COLO668 (cell line): Measurements from ENCODE around the gene SPATA2L.

Experiments used
- DNase-seq: peaks from one replicate; lab custom pipeline; 2025; ENCODE audit not compliant: unreplicated experiment; lab: John Stamatoyannopoulos, UW

The SPATA2L gene

DNA sequence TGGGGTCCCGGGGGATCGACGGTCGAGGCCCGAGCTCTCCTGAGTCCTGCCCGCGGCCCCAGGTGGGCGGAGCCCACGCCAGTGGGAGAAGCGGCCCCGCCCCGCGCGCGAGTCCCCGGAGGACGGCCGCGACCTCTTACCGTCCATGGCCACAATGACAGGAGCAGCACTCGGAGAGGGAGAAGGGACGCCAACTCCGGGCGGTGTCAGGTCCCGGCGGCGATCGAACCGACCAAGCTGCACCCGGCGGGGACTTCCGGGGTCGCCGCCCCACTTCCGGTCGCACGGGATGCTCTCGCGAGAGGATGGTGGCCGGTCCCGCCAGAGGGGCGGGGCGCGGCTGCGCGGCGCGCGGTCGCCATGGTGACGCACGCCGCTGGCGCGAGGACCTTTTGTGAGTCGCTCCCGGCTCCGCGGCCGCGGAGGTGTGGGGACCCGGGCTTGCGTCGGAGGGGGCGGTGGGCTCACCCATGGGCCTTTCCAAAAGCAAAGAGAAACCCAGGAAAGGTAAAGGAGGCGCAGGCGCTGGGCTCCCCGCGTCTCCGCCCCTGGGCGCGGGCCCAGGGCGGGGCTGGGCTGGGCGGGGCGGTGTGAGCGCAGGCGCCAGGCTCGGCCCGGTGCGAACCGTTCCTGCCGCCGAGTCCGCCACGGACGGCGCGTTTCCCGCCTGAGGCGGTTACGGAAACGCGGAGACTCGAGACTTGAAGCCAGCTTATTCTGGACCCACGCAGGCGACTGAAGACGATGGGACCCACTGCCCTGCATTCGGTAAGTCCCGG, 43.9 kb downstream of the SPATA2L start, which contains the start of the genes CHMP1A and SPATA33:
Gene CHMP1A, minus strand, starts transcription at position 267 of the 779 bp plus-strand sequence. Its CDS starts 120 bp downstream, at position 147.
Gene SPATA33, plus strand, starts transcription at position 395 of the 779 bp plus-strand sequence. Its CDS starts 76 bp downstream, at position 471.
- DNase-seq, result peak; percentile 94

DNA sequence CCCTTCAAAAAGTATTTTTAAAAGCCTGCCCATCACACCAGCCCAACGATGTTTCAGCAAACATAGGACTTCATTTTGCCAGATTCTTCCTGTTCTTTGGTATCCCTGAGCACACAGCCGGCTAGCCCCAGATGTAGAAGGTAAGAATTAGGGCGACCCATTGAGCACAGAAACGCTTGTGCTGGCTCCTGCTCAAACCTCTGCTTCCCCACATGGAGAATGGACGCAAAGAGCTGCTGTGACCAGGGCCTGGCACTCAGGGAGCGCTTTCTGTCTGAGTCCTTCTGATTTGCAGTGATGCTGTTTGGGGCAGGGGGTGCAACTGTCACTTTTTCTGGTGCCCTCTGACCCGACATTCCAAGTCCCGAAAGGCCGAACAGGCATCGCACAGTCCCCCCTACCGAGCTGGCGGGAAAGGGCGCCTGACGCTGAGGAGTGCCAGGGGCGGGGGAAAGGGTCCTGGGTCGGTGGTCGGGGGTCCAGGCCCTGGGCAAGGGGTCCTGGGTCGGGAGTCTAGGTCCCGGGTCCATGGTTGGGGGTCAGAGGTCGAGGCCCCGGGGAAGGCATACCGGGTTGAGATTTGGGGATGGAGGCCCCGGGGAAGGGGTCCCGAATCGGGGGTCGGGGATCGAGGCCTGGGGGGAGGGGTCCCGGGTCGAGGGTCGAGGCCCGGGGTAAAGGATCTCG, 44.9 kb downstream of the SPATA2L start:
- DNase-seq, result no peak

DNA sequence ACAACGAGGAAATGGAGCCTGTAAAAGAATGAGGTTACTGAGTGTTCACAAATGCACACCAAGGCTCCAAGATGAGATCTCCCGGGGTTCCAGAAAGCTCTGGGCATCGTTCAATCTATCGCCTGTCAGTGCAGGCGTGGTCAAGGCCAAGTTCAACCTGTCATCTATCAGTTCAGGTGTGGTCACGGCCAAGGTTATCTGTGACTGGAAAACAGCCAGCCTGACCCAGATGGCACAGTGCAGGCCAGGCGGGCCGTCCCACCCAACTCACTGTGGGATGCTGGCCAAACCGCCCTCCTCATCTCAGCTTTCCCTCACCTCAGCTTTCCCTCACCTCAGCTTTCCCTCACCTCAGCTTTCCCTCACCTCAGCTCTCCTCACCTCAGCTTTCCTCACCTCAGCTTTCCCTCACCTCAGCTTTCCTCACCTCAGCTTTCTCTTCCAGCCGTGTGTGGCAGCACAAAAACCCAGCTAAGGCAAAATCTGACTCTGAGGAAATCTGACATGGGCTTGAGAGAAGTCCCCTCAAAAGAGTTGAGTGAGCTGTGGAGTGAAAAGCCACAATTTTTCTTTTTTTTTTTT, 46.4 kb downstream of the SPATA2L start:
- DNase-seq, result no peak

DNA sequence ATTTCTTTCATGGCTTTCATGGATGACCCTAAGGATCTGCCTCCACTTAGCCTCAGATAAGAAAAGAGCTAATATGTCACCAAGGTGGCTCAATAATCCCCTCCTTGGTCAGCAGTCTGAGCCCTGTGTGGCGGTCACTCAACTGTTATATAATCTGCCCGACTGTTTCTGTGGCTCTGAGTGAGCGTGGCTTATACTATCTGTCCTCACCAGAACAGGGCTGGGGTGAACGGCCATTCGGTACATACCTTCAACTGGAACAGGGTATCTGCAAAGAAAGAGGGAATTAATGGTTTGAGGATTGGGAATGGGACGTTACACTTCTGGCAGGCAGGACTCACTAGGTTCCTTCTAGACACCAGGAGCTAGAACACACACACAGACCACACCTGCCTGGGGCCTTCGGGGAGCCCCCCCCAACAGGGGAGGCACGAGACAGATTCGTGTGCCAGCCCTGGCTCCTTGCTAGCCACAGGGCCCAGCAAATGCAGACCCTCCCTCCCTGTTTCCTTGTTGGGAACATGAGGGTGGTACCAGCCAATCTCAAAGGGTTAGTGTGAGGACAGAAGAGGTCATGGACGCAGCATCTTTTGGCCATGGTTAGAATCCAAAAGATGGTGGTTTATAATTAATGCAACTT, 47.7 kb downstream of the SPATA2L start:
- DNase-seq, result no peak

- DNase-seq, result no peak
Measured at GRCh38 chr16:89651584-89651983, 49.9 kb downstream of the SPATA2L start.

- no peak for DNase-seq
Measured at GRCh38 chr16:89646906-89647305, 54.6 kb downstream of the SPATA2L start.
